ENCODE data around the gene BACH1.
"Not testable (repeated sequence)": the region's sequence is repeated elsewhere in the genome, so short reads cannot be mapped to it uniquely, and the experiment has no call there.

Gene BACH1

GRCh38 chr21:29350246-29350779 lies 51.6 kb downstream of the BACH1 start:
- Histone ChIP-seq H3K4me1 (no peaks in the 10 kb centered on the region), H3K4me3 (ENCODE audit: low read depth, low read length) (no peak overlapping the region), H3K27me3 (no peaks in the 10 kb centered on the region), H3K9me3 (no peaks in the 10 kb centered on the region), H3K36me3 (no peaks in the 10 kb centered on the region)
- DNase-seq = no peak
- TF ChIP-seq CTCF (IDR thresholded peaks at IDR 0.05; ENCODE audit: low read depth, low read length) = no peak

GRCh38 chr21:29351691-29352090 lies 53.0 kb downstream of the BACH1 start:
- no peak for TF ChIP-seq CTCF (IDR thresholded peaks at IDR 0.05; ENCODE audit: low read depth, low read length)
- H3K4me3 ChIP-seq (ENCODE audit: low read depth, low read length) = no peak overlapping the region
- no peaks in the 10 kb centered on the region for H3K27me3 ChIP-seq
- no peaks in the 10 kb centered on the region for H3K9me3 ChIP-seq
- H3K4me1 ChIP-seq = no peaks in the 10 kb centered on the region
- no peak for DNase-seq
- no peaks in the 10 kb centered on the region for H3K36me3 ChIP-seq

GRCh38 chr21:29355043-29355710 lies 56.5 kb downstream of the BACH1 start:
- not testable (repeated sequence) for H3K4me1 ChIP-seq; H3K36me3 ChIP-seq; DNase-seq; H3K27me3 ChIP-seq; H3K4me3 ChIP-seq (ENCODE audit: low read depth, low read length); H3K9me3 ChIP-seq

- H3K36me3 ChIP-seq; H3K4me1 ChIP-seq; H3K4me3 ChIP-seq (ENCODE audit: low read depth, low read length); DNase-seq; H3K27me3 ChIP-seq; H3K9me3 ChIP-seq: not testable (repeated sequence)
These were observed 57.6 kb downstream of the BACH1 start for GRCh38 chr21:29356291-29356690.

- not testable (repeated sequence) for H3K4me1 ChIP-seq; H3K9me3 ChIP-seq; H3K36me3 ChIP-seq; DNase-seq; H3K27me3 ChIP-seq; H3K4me3 ChIP-seq (ENCODE audit: low read depth, low read length)
These were observed 58.1 kb downstream of the BACH1 start for GRCh38 chr21:29356810-29357209.

GRCh38 chr21:29359718-29360117 lies 61.0 kb downstream of the BACH1 start:
- Histone ChIP-seq H3K9me3 (no peaks in the 10 kb centered on the region), H3K4me1 (no peaks in the 10 kb centered on the region), H3K27me3 (no peaks in the 10 kb centered on the region), H3K4me3 (ENCODE audit: low read depth, low read length) (no peak overlapping the region), H3K36me3 (no peaks in the 10 kb centered on the region)
- no peak for TF ChIP-seq CTCF (IDR thresholded peaks at IDR 0.05; ENCODE audit: low read depth, low read length)
- DNase-seq = no peak

- Histone ChIP-seq H3K27me3 (no peaks in the 10 kb centered on the region), H3K9me3 (no peaks in the 10 kb centered on the region), H3K4me1 (no peaks in the 10 kb centered on the region), H3K4me3 (ENCODE audit: low read depth, low read length) (no peak overlapping the region), H3K36me3 (no peaks in the 10 kb centered on the region)
- peak; percentile 46 for TF ChIP-seq CTCF (IDR thresholded peaks at IDR 0.05; ENCODE audit: low read depth, low read length)
- DNase-seq = no peak
These were observed 62.4 kb downstream of the BACH1 start for GRCh38 chr21:29360799-29361765.

All from BE2C (cell line).